Measurements from ENCODE around the gene CAPRIN1.
"Not testable (repeated sequence)": the region's sequence is repeated elsewhere in the genome, so short reads cannot be mapped to it uniquely, and the experiment has no call there.

The CAPRIN1 gene

GRCh38 chr11:34080609-34081008 lies 29.1 kb downstream of the CAPRIN1 start:
- Histone ChIP-seq H3K27me3 (ENCODE audit: control insufficient read depth in 1 of 2, insufficient read depth in 2 of 2, low read length in 2 of 2) (no peaks in the 10 kb centered on the region), H3K9me3 (ENCODE audit: control insufficient read depth in 1 of 2, low read length in 2 of 2) (no peaks in the 10 kb centered on the region), H3K4me3 (ENCODE audit: low read depth in 1 of 2, low read length in 2 of 2) (no peak overlapping the region), H3K27ac (ENCODE audit: low read depth, low read length) (no peak overlapping the region), H3K9ac (ENCODE audit: low read depth in 1 of 2, low read length in 2 of 2) (no peak overlapping the region), H3K36me3 (ENCODE audit: control insufficient read depth in 1 of 2, insufficient read depth in 2 of 2, low read length in 2 of 2) (peaks cover 59 to 91% of the 10 kb centered on the region in 2 donors), H3K4me1 (ENCODE audit: control insufficient read depth in 1 of 2, insufficient read depth in 2 of 2, low read length in 2 of 2) (peaks cover 0 to under 1% of the 10 kb centered on the region in 2 donors)

- Histone ChIP-seq H3K27ac (ENCODE audit: low read depth, low read length) (no peak overlapping the region), H3K36me3 (ENCODE audit: control insufficient read depth in 1 of 2, insufficient read depth in 2 of 2, low read length in 2 of 2) (peaks cover 35 to 80% of the 10 kb centered on the region in 2 donors)
Measured at GRCh38 chr11:34084637-34085036, 33.1 kb downstream of the CAPRIN1 start.

GRCh38 chr11:34086554-34087283 lies 35.2 kb downstream of the CAPRIN1 start:
- H3K27me3 ChIP-seq (ENCODE audit: control insufficient read depth in 1 of 2, insufficient read depth in 2 of 2, low read length in 2 of 2): no peaks in the 10 kb centered on the region

More at GRCh38 chr11:34084637-34085036, 33.1 kb downstream of the CAPRIN1 start:
- Histone ChIP-seq H3K9me3 (ENCODE audit: control insufficient read depth in 1 of 2, low read length in 2 of 2) (no peaks in the 10 kb centered on the region), H3K9ac (ENCODE audit: low read depth in 1 of 2, low read length in 2 of 2) (no peak overlapping the region), H3K4me1 (ENCODE audit: control insufficient read depth in 1 of 2, insufficient read depth in 2 of 2, low read length in 2 of 2) (no peaks in the 10 kb centered on the region), H3K4me3 (ENCODE audit: low read depth in 1 of 2, low read length in 2 of 2) (no peak overlapping the region), H3K27me3 (ENCODE audit: control insufficient read depth in 1 of 2, insufficient read depth in 2 of 2, low read length in 2 of 2) (no peaks in the 10 kb centered on the region)

GRCh38 chr11:34091825-34092224 lies 40.3 kb downstream of the CAPRIN1 start:
- Histone ChIP-seq H3K36me3 (ENCODE audit: control insufficient read depth in 1 of 2, insufficient read depth in 2 of 2, low read length in 2 of 2) (peaks cover 24 to 87% of the 10 kb centered on the region in 2 donors), H3K27me3 (ENCODE audit: control insufficient read depth in 1 of 2, insufficient read depth in 2 of 2, low read length in 2 of 2) (no peaks in the 10 kb centered on the region), H3K4me1 (ENCODE audit: control insufficient read depth in 1 of 2, insufficient read depth in 2 of 2, low read length in 2 of 2) (no peaks in the 10 kb centered on the region), H3K9ac (ENCODE audit: low read depth in 1 of 2, low read length in 2 of 2) (no peak overlapping the region), H3K27ac (ENCODE audit: low read depth, low read length) (no peak overlapping the region), H3K4me3 (ENCODE audit: low read depth in 1 of 2, low read length in 2 of 2) (no peak overlapping the region), H3K9me3 (ENCODE audit: control insufficient read depth in 1 of 2, low read length in 2 of 2) (no peaks in the 10 kb centered on the region)

More at GRCh38 chr11:34086554-34087283, 35.2 kb downstream of the CAPRIN1 start:
- Histone ChIP-seq H3K36me3 (ENCODE audit: control insufficient read depth in 1 of 2, insufficient read depth in 2 of 2, low read length in 2 of 2) (peaks cover 39 to 82% of the 10 kb centered on the region in 2 donors), H3K9me3 (ENCODE audit: control insufficient read depth in 1 of 2, low read length in 2 of 2) (no peaks in the 10 kb centered on the region), H3K9ac (ENCODE audit: low read depth in 1 of 2, low read length in 2 of 2) (no peak overlapping the region), H3K27ac (ENCODE audit: low read depth, low read length) (no peak overlapping the region), H3K4me3 (ENCODE audit: low read depth in 1 of 2, low read length in 2 of 2) (no peak overlapping the region), H3K4me1 (ENCODE audit: control insufficient read depth in 1 of 2, insufficient read depth in 2 of 2, low read length in 2 of 2) (no peaks in the 10 kb centered on the region)

GRCh38 chr11:34094900-34095299 lies 43.4 kb downstream of the CAPRIN1 start:
- not testable (repeated sequence) for H3K27ac ChIP-seq (ENCODE audit: low read depth, low read length); H3K9ac ChIP-seq (ENCODE audit: low read depth in 1 of 2, low read length in 2 of 2); H3K4me3 ChIP-seq (ENCODE audit: low read depth in 1 of 2, low read length in 2 of 2); H3K9me3 ChIP-seq (ENCODE audit: control insufficient read depth in 1 of 2, low read length in 2 of 2); H3K4me1 ChIP-seq (ENCODE audit: control insufficient read depth in 1 of 2, insufficient read depth in 2 of 2, low read length in 2 of 2); H3K27me3 ChIP-seq (ENCODE audit: control insufficient read depth in 1 of 2, insufficient read depth in 2 of 2, low read length in 2 of 2)
- peaks cover 48 to 98% of the 10 kb centered on the region in 2 donors for H3K36me3 ChIP-seq (ENCODE audit: control insufficient read depth in 1 of 2, insufficient read depth in 2 of 2, low read length in 2 of 2)

GRCh38 chr11:34098813-34099212 lies 47.3 kb downstream of the CAPRIN1 start:
- no peaks in the 10 kb centered on the region for H3K27me3 ChIP-seq (ENCODE audit: control insufficient read depth in 1 of 2, insufficient read depth in 2 of 2, low read length in 2 of 2)
- H3K9me3 ChIP-seq (ENCODE audit: control insufficient read depth in 1 of 2, low read length in 2 of 2): no peaks in the 10 kb centered on the region
- no peak overlapping the region for H3K4me3 ChIP-seq (ENCODE audit: low read depth in 1 of 2, low read length in 2 of 2)
- H3K27ac ChIP-seq (ENCODE audit: low read depth, low read length): no peak overlapping the region
- no peak overlapping the region for H3K9ac ChIP-seq (ENCODE audit: low read depth in 1 of 2, low read length in 2 of 2)
- peaks cover 42 to 69% of the 10 kb centered on the region in 2 donors for H3K36me3 ChIP-seq (ENCODE audit: control insufficient read depth in 1 of 2, insufficient read depth in 2 of 2, low read length in 2 of 2)
- no peaks in the 10 kb centered on the region for H3K4me1 ChIP-seq (ENCODE audit: control insufficient read depth in 1 of 2, insufficient read depth in 2 of 2, low read length in 2 of 2)

- H3K9ac ChIP-seq (ENCODE audit: low read depth in 1 of 2, low read length in 2 of 2): peak overlapping the region; percentile 94 to 97
Measured at GRCh38 chr11:34104680-34105078, 53.1 kb downstream of the CAPRIN1 start.

GRCh38 chr11:34105079-34105956 lies 53.8 kb downstream of the CAPRIN1 start, which contains the start of gene NAT10:
NAT10 (plus strand) TSS chr11:34105629; CDS start chr11:34108226, 2,597 bp downstream.
- H3K36me3 ChIP-seq (ENCODE audit: control insufficient read depth in 1 of 2, insufficient read depth in 2 of 2, low read length in 2 of 2): peaks cover 7 to 28% of the 10 kb centered on the region in 2 donors
- no peaks in the 10 kb centered on the region for H3K9me3 ChIP-seq (ENCODE audit: control insufficient read depth in 1 of 2, low read length in 2 of 2)
- H3K4me3 ChIP-seq (ENCODE audit: low read depth in 1 of 2, low read length in 2 of 2): peak within 1 kb of the TSS; percentile 95 to 99
- peaks cover 15 to 18% of the 10 kb centered on the region in 2 donors for H3K4me1 ChIP-seq (ENCODE audit: control insufficient read depth in 1 of 2, insufficient read depth in 2 of 2, low read length in 2 of 2)
- peak within 1 kb of the TSS; percentile 70 for H3K27ac ChIP-seq (ENCODE audit: low read depth, low read length)
- H3K9ac ChIP-seq (ENCODE audit: low read depth in 1 of 2, low read length in 2 of 2): peak within 1 kb of the TSS; percentile 94 to 97
- H3K27me3 ChIP-seq (ENCODE audit: control insufficient read depth in 1 of 2, insufficient read depth in 2 of 2, low read length in 2 of 2): no peaks in the 10 kb centered on the region

More at GRCh38 chr11:34104680-34105078, 53.1 kb downstream of the CAPRIN1 start:
- peak overlapping the region; percentile 70 for H3K27ac ChIP-seq (ENCODE audit: low read depth, low read length)
- H3K4me3 ChIP-seq (ENCODE audit: low read depth in 1 of 2, low read length in 2 of 2): peak overlapping the region; percentile 95 to 99
- H3K36me3 ChIP-seq (ENCODE audit: control insufficient read depth in 1 of 2, insufficient read depth in 2 of 2, low read length in 2 of 2): peaks cover 12 to 28% of the 10 kb centered on the region in 2 donors
- no peaks in the 10 kb centered on the region for H3K27me3 ChIP-seq (ENCODE audit: control insufficient read depth in 1 of 2, insufficient read depth in 2 of 2, low read length in 2 of 2)
- H3K9me3 ChIP-seq (ENCODE audit: control insufficient read depth in 1 of 2, low read length in 2 of 2): no peaks in the 10 kb centered on the region
- H3K4me1 ChIP-seq (ENCODE audit: control insufficient read depth in 1 of 2, insufficient read depth in 2 of 2, low read length in 2 of 2): peaks cover 15 to 18% of the 10 kb centered on the region in 2 donors

GRCh38 chr11:34105957-34106504 lies 54.5 kb downstream of the CAPRIN1 start:
- H3K27ac ChIP-seq (ENCODE audit: low read depth, low read length): peak overlapping the region; percentile 70
- H3K36me3 ChIP-seq (ENCODE audit: control insufficient read depth in 1 of 2, insufficient read depth in 2 of 2, low read length in 2 of 2): peaks cover 5 to 27% of the 10 kb centered on the region in 2 donors

More at GRCh38 chr11:34105957-34106504, 54.5 kb downstream of the CAPRIN1 start:
- no peaks in the 10 kb centered on the region for H3K9me3 ChIP-seq (ENCODE audit: control insufficient read depth in 1 of 2, low read length in 2 of 2)
- peak overlapping the region; percentile 94 to 97 for H3K9ac ChIP-seq (ENCODE audit: low read depth in 1 of 2, low read length in 2 of 2)
- peaks cover 15 to 18% of the 10 kb centered on the region in 2 donors for H3K4me1 ChIP-seq (ENCODE audit: control insufficient read depth in 1 of 2, insufficient read depth in 2 of 2, low read length in 2 of 2)
- H3K27me3 ChIP-seq (ENCODE audit: control insufficient read depth in 1 of 2, insufficient read depth in 2 of 2, low read length in 2 of 2): no peaks in the 10 kb centered on the region
- H3K4me3 ChIP-seq (ENCODE audit: low read depth in 1 of 2, low read length in 2 of 2): peak overlapping the region; percentile 95 to 99

Measured in duodenal mucosa (tissue), 2 donors.